Measurements from ENCODE around the gene CD164.
"Not testable (repeated sequence)": the region's sequence is repeated elsewhere in the genome, so short reads cannot be mapped to it uniquely, and the experiment has no call there.

The CD164 gene

GRCh38 chr6:109344226-109344625 is 38.0 kb downstream of the CD164 start:
- in situ Hi-C loops (cut with MboI; ENCODE audit: low sequenced_read_pairs), result no loop called here

GRCh38 chr6:109343518-109343917 is 38.7 kb downstream of the CD164 start:
- in situ Hi-C loops (cut with MboI; ENCODE audit: low sequenced_read_pairs), result no loop called here

GRCh38 chr6:109342911-109343310 is 39.4 kb downstream of the CD164 start:
- in situ Hi-C loops (cut with MboI; ENCODE audit: low sequenced_read_pairs), result no loop called here

GRCh38 chr6:109342506-109342905 is 39.8 kb downstream of the CD164 start:
- in situ Hi-C loops (cut with MboI; ENCODE audit: low sequenced_read_pairs), result no loop called here

- in situ Hi-C loops (cut with MboI; ENCODE audit: low sequenced_read_pairs), result no loop called here
Measured at GRCh38 chr6:109340811-109341210, 41.5 kb downstream of the CD164 start.

GRCh38 chr6:109339906-109340678 is 42.2 kb downstream of the CD164 start:
- in situ Hi-C loops (cut with MboI; ENCODE audit: low sequenced_read_pairs), result no loop called here

- in situ Hi-C loops (cut with MboI; ENCODE audit: low sequenced_read_pairs), result no loop called here
Measured at GRCh38 chr6:109336221-109336961, 45.9 kb downstream of the CD164 start.

GRCh38 chr6:109333870-109334269 is 48.4 kb downstream of the CD164 start:
- in situ Hi-C loops (cut with MboI; ENCODE audit: low sequenced_read_pairs), result not testable (repeated sequence)

- in situ Hi-C loops (cut with MboI; ENCODE audit: low sequenced_read_pairs), result no loop called here
Measured at GRCh38 chr6:109332748-109333147, 49.5 kb downstream of the CD164 start.

GRCh38 chr6:109331081-109331480 is 51.2 kb downstream of the CD164 start:
- in situ Hi-C loops (cut with MboI; ENCODE audit: low sequenced_read_pairs), result no loop called here

GRCh38 chr6:109330263-109330662 is 52.0 kb downstream of the CD164 start:
- in situ Hi-C loops (cut with MboI; ENCODE audit: low sequenced_read_pairs), result no loop called here

GRCh38 chr6:109328629-109329028 is 53.6 kb downstream of the CD164 start:
- in situ Hi-C loops (cut with MboI; ENCODE audit: low sequenced_read_pairs), result no loop called here

GRCh38 chr6:109327959-109328358 is 54.3 kb downstream of the CD164 start:
- in situ Hi-C loops (cut with MboI; ENCODE audit: low sequenced_read_pairs), result no loop called here

GRCh38 chr6:109327491-109327890 is 54.8 kb downstream of the CD164 start:
- in situ Hi-C loops (cut with MboI; ENCODE audit: low sequenced_read_pairs), result no loop called here

- in situ Hi-C loops (cut with MboI; ENCODE audit: low sequenced_read_pairs), result no loop called here
Measured at GRCh38 chr6:109326351-109326750, 55.9 kb downstream of the CD164 start.

GRCh38 chr6:109325400-109325801 is 56.9 kb downstream of the CD164 start:
- in situ Hi-C loops (cut with MboI; ENCODE audit: low sequenced_read_pairs), result no loop called here

GRCh38 chr6:109323241-109323640 is 59.0 kb downstream of the CD164 start:
- in situ Hi-C loops (cut with MboI; ENCODE audit: low sequenced_read_pairs), result no loop called here

GRCh38 chr6:109322825-109323224 is 59.4 kb downstream of the CD164 start:
- in situ Hi-C loops (cut with MboI; ENCODE audit: low sequenced_read_pairs), result no loop called here

GRCh38 chr6:109321752-109322151 is 60.5 kb downstream of the CD164 start:
- in situ Hi-C loops (cut with MboI; ENCODE audit: low sequenced_read_pairs), result no loop called here

GRCh38 chr6:109320072-109320471 is 62.2 kb downstream of the CD164 start:
- in situ Hi-C loops (cut with MboI; ENCODE audit: low sequenced_read_pairs), result no loop called here

GRCh38 chr6:109318328-109318876 is 63.9 kb downstream of the CD164 start:
- in situ Hi-C loops (cut with MboI; ENCODE audit: low sequenced_read_pairs), result no loop called here

- in situ Hi-C loops (cut with MboI; ENCODE audit: low sequenced_read_pairs), result no loop called here
Measured at GRCh38 chr6:109316909-109317308, 65.4 kb downstream of the CD164 start.

All from HL-60/S4 (cell line).